Measurements from ENCODE around the gene CHD1.

DNA sequence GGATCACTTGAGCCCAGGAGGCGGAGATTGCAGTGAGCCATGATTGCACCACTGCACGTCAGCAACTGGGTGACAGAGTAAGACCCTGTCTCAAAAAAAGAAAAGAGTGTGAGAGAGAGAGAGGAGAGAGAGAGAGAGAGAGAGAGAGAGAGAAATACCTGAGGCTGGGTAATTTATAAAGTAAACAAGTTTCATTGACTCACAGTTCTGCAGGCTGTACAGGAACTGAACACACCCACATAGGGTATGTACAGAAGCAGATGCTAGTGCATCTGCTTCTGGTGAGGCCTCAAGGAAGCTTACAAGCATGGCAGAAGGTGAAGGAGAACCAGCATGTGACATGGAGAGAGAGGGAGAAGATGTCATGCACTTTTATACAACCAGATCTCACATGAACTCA, 46.4 kb upstream of the CHD1 start:
- no peak for TF ChIP-seq POLR2A (IDR thresholded peaks at IDR 0.05; ENCODE audit: low read depth)
- TF ChIP-seq, protein P1, sequence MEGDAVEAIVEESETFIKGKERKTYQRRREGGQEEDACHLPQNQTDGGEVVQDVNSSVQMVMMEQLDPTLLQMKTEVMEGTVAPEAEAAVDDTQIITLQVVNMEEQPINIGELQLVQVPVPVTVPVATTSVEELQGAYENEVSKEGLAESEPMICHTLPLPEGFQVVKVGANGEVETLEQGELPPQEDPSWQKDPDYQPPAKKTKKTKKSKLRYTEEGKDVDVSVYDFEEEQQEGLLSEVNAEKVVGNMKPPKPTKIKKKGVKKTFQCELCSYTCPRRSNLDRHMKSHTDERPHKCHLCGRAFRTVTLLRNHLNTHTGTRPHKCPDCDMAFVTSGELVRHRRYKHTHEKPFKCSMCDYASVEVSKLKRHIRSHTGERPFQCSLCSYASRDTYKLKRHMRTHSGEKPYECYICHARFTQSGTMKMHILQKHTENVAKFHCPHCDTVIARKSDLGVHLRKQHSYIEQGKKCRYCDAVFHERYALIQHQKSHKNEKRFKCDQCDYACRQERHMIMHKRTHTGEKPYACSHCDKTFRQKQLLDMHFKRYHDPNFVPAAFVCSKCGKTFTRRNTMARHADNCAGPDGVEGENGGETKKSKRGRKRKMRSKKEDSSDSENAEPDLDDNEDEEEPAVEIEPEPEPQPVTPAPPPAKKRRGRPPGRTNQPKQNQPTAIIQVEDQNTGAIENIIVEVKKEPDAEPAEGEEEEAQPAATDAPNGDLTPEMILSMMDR (IDR thresholded peaks at IDR 0.05): no peak

Data from esophagus muscularis mucosa (tissue), 3 donors.